Measurements from ENCODE around the gene PACS2.

PACS2 gene

DNA sequence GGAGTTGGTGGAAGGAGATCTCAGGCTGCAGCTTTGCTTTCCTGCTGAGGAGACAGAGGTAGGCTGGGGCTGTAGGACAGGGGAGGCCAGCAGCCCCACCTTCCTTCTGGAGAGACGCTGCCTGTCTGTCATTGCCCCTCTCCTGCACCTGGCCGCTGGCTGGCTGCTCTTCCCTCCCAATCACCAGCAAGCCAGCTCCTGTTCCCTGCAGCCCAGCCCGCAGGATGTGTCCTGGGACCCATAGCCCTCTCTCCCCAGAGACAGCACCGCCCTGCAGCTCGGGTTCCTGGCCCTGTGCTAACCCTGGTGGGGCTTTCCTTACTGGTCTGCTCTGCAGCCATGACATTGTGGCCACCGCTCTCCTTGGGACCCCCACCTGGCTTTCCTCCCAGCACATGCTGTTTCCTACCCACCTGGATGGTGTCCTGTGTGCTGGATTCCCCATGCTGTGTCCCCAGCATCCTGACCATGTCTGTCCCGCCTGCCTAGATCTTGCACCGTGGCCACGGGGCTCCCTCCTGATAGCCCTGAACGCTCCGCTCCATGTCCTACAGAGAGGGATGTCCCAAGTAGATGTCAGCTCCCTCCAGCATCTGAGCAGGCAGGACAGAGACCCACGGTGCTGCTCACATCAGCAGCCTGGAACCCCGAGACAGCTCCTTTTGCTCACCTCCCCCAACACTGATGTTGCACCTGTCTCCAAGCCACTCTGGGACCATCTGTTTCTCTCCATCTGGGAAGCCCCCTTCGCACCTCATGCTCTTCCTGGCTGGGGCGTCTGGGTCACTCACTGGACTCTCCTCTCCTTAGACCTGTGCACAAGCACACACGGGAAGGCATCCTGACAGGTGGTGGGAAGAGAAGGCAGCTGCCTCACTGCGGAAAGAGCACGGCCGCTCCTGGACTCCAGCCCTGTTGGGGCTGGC is 104.0 kb downstream of the PACS2 start:
- FAIRE-seq (peak; percentile 31), DNase-seq (ENCODE audit: insufficient read length, low spot score) (no peak)

DNA sequence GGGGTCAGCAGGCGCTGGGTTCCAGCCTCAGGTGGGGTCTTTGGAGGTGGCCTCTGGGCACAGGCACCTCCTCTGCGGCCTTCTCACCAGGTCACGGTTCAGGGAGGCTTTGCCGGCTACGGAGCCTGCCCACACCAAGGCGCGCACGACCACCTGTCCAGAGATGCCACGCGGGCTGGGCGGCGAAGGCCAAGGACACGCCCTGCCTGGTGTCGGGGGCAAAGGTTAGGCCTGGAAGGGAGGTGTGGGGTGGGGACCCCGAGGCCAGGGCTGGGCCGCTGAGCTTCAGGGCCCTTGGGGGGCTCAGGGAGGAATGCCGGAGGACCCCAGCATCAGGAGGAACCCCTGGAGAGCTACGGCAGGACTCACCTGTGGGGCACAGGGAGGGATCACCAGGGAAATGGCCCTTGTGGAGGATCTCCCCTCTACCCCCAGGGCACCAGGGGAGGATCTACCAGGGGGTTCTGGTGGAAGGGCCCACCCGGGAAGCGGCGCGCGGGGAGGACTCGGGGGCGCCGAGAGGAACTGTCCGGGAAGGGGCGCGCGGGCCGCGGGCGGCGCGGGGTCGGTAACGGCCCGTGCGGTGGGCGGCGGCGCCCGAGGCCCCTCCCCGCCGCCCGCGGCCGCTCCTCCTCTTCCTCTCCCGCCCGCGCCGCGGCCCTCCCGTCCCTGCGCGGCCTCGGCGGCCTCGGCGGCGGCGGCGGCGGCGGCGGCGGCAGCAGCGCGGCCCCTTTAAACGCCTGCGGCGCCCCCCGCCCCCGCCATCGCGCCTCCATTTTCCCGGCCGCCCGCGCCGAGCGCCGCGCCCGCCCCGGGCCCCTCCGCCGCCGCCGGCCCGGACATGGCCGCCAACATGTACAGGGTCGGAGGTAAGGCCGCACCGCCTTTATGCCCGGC is 104.9 kb downstream of the PACS2 start, which contains the start of gene MTA1:
TSS of gene MTA1 (plus strand) at position 633 of the 897 bp plus-strand sequence. CDS start at position 842, 209 bp downstream.
- FAIRE-seq (no peak), DNase-seq (ENCODE audit: insufficient read length, low spot score) (no peak)

DNA sequence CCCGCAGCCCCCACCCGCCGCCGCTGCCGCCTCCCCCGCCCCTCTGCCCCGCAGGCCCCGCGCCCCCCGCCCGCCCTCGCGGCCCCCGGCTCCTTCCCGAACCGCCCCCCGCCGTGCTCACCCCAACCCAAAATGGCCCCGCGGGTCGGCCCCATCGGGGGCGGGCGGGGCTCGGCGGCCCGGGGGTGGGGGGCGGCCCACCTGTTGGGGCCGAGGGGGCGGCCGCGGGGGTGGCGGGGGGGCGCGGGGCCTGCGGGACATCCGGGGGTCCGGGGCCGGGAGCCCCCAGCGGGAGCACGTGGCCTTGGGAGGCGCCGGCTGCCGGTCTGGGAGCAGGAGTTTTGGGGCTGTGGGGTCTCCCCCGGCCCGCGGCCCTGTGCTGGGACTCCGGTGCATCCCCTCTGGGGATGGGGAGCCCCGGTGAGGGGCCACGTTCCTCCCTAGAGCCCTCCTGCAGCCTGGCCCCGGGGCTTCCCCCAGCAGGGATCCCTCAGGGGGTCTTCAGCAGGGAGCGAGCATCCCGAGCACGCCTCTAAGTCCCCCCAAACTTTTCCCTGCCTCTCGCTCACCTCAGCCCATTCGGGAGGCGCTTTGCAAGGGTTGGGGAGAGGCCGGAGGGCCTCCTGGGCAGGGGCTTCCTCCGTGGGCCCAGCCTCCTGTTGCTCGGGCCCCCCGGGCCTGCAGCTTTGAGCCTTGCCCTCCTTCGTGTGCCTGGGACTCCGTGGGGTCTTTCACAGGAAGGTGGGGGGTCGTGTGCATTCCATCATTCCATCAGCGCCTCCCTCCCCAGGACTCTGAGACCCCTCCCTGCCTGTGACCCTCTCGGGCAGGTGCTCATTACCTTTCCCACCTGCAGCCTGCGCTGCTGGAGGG is 105.8 kb downstream of the PACS2 start:
- no peak for DNase-seq (ENCODE audit: insufficient read length, low spot score)
- no peak for FAIRE-seq

GRCh38 chr14:105420974-105421674 is 106.6 kb downstream of the PACS2 start:
- FAIRE-seq (peak; percentile 9), DNase-seq (ENCODE audit: insufficient read length, low spot score) (no peak)

DNA sequence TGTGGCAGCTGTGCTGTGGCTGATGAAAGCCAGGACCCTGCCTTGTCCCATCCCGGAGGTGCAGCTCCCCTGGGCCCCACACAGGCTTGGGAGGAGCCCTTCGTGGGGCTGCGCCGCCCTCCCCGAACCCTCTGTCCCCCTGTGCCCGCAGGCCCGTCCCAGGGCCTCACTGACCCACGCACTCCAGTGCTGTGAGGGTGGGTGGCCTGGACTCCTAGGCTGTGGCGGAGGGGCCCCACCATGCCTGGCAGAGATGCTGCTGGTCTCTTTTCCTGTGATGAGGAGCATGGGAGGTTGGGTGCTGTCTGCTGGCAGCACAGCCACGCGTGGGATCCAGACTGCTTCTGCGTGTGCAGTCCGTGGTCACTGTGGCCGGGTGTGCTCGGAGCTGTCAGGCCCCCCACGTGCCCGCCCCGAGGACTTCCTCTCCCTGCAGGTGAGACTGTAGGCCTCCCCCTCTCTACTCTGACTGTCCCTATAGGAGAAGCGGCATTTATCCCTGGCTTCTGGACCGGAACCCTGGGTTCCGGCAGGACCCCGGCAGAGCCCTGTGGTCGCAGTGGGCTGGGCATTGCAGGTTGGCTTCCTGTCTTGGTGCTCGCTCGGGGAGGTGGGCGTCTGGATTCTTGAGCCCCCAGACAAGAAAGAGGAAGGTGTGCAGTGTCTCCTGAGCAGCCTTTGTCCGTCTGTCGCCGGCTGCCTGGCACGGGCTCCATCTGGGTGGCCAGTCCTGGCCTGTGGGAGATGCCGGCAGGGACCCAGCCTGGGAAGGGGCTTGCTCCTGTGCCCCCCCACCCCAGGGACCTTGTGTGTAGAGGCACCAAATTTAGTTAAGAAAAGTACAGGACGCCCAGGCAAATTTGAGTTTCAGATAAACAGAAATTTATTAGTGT is 107.4 kb downstream of the PACS2 start:
- DNase-seq (ENCODE audit: insufficient read length, low spot score) (no peak), FAIRE-seq (no peak)

DNA sequence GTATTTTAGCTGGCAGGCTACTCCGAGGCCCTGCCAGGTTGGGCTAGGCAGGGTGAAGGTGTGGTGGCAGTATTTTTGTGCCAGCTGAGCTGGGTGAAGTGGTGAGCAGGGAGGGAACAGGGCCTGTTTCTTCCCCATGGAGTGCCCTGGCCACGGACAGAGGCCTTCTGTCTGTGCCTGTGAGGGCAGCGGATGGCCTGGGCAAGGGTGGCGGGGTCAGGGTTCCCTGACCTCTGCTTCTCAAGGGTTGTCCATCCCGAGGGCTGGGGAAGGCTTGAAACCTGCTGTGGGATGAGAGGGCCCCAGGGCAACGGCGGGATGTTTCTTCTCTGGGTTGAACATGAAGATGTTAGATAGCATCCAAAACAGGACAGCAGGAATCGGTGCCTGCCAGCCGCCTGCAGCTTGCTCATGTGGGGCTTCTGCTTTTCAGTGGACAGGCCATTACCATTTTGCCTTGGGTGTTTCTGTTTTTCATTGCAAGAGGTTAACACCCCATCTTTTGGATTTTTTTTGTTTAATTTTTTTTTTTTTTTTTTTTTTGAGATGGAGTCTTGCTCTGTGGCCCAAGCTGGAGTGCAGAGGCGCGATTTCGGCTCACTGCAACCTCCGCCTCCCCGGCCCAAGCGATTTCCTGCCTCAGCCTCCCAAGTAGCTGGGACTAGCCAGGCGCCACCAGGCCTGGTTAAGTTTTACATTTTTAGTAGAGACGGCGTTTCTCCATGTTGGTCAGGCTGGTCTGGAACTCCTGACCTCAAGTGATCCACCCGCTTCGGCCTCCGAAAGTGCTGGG is 108.3 kb downstream of the PACS2 start:
- FAIRE-seq = peak; percentile 20

DNA sequence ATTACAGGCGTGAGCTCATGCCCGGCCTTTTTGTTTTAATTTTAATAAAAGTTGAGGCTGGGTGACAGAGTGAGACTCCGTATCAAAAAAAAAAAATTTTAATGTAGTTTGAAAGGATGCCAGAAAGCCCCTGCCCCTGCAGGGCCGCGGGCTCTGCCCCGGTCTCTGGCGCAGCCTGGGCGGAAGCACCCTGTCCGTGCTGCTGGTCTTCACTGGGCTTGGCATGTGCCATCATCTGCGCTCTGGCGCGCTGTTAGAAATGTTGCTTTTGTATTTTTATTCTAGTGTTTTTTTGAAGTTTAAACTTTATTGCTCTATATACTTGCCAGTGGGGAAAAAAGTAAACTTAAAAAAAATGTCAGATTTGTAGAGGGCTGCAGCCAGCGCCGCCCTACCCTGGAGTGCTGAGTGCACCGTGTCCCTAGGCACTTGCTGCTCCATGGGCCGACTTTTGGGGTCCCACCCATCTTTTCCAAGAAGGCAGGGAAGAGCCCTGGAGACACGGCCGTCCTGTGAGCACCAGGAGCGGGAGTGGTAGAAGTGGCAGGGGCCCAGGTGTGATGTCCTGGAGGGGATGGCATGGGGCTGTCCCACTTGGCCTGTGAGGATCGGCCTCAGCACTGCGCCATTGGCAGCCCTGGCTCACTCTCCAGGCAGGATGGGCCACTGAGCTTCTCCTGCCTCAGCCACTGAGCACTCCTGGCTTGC is 109.1 kb downstream of the PACS2 start:
- no peak for FAIRE-seq

More for the DNA sequence above, 108.3 kb downstream of the PACS2 start:
- DNase-seq (ENCODE audit: insufficient read length, low spot score) = no peak

GRCh38 chr14:105424861-105425260 is 110.3 kb downstream of the PACS2 start:
- no peak for FAIRE-seq
- DNase-seq (ENCODE audit: insufficient read length, low spot score) = no peak

More for the DNA sequence above, 109.1 kb downstream of the PACS2 start:
- DNase-seq (ENCODE audit: insufficient read length, low spot score) = no peak

GRCh38 chr14:105425823-105426247 is 111.3 kb downstream of the PACS2 start:
- FAIRE-seq (no peak), DNase-seq (ENCODE audit: insufficient read length, low spot score) (no peak)

- FAIRE-seq (no peak), DNase-seq (ENCODE audit: insufficient read length, low spot score) (no peak)
These were observed 112.0 kb downstream of the PACS2 start for GRCh38 chr14:105426416-105427130.

- no peak for FAIRE-seq
- no peak for DNase-seq (ENCODE audit: insufficient read length, low spot score)
These were observed 112.9 kb downstream of the PACS2 start for GRCh38 chr14:105427412-105427811.

DNA sequence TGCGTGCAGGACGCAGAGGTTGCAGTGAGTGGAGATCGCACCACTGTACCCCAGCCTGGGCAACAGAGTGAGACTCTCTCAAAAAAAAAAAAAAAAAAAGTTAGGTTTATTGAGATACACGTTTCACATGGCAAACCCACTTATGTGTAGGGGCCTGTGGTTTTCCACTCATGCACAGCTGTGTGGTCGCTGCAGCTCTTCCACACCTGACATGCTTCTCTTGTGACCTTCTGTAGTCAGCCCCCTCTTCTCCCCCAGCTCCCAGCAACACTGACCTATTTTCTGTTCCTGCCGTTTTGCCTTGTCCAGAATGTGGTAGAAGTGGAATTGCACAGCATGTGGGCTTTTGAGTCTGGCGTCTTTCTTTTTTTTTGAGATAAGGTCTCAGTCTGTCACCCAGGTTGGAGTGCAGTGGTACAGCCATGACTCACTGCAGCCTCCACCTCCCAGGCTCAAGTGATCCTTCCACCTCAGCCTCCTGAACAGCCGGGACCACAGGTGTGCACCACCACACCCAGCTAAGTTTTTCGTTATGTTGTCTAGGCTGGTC is 113.5 kb downstream of the PACS2 start:
- FAIRE-seq = no peak
- DNase-seq (ENCODE audit: insufficient read length, low spot score) = no peak

DNA sequence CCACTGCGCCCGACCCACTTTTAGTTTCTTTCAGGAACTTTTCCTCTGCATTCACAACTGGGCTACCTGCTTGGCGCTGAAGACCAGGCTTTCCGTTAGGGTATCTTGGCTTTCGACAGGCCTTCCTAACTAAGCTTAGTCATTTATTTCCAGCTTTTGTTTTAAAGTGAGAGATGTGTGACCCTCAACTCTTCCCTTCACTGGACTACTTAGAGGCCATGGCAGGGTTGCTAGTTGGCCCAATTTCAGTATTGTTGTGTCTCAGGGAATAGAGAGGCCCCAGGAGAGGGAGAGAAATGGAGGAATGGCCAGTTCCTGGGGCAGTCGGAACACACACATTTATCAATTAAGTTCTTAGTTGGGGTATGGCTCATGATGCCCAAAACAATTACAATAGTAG is 115.5 kb downstream of the PACS2 start:
- FAIRE-seq = no peak
- no peak for DNase-seq (ENCODE audit: insufficient read length, low spot score)

- FAIRE-seq (no peak), DNase-seq (ENCODE audit: insufficient read length, low spot score) (peak; percentile 83)
These were observed 116.0 kb downstream of the PACS2 start for GRCh38 chr14:105430565-105430964.

DNA sequence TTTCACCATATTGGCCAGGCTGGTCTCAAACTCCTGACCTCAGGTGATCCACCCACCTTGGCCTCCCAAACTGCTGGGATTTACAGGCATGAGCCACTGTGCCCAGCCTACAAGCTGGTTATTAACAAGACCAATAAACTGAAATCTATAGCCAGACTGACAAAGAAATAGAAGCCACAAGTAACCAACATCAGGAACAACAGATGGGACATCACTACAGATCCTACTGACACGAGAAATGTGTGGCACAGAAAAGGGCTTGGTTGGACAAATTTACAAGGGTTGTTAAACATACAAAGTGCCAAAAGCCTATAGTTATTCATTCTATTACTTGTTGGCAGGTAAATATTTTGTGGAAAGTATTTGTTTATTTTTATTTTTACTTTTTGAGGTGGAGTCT is 116.7 kb downstream of the PACS2 start:
- no peak for FAIRE-seq

GRCh38 chr14:105432657-105433056 is 118.1 kb downstream of the PACS2 start:
- FAIRE-seq = no peak
- no peak for DNase-seq (ENCODE audit: insufficient read length, low spot score)

More for the DNA sequence above, 116.7 kb downstream of the PACS2 start:
- DNase-seq (ENCODE audit: insufficient read length, low spot score) = no peak
